HepG2 (cell line): ENCODE measurements around the gene SCGB1D1. TPM values are rescaled to one million over a fixed set of nuclear protein-coding genes. Genes with fewer than 3 reads are reported as not detected.

ENCODE experiments used
- ATAC-seq: fragments of 200-7000 bp; cut with Tn5 transposase; 3 replicates; pipeline ENCODE4 v1.9.1; 2020; ENCODE audit warnings: mild to moderate bottlenecking, moderate library complexity
- BruUV-seq: library from RNA; stranded (reverse); fragments of 400-500 nt; replicated peaks from 2 replicates; lab custom pipeline; 2021; lab: Mats Ljungman, UMichigan
- CTCF ChIA-PET: fragments of 300-600 bp; formaldehyde crosslinking; extraction: SDS; loops from one replicate; lab custom pipeline; 2021; ENCODE audit warnings: low total read pairs, inconsistent platforms, low intra/inter-chr PET ratio; lab: Yijun Ruan, JAX
- POLR2A ChIA-PET: fragments of 350-600 bp; sonication (Branson Sonifier 250); formaldehyde crosslinking; loops from one replicate; lab custom pipeline; 2020; ENCODE audit warnings: antibody characterized with exemption, inconsistent platforms; lab: Yijun Ruan, JAX
- DNase-seq: peaks from one replicate; pipeline ENCODE4 v3.0.0-alpha.2; 2015; ENCODE audit warnings: low spot score
- FAIRE-seq: peaks from 3 replicates; lab custom pipeline; 2011; peaks lifted over from hg19 to GRCh38; lab: Jason Lieb, UNC
- H2AFZ ChIP-seq: one replicate; pipeline ENCODE4 v1.6.1; 2011; ENCODE audit warnings: low read length, inconsistent platforms
- H3K27ac ChIP-seq: fragments of 300-600 bp; 3 replicates; pipeline ENCODE4 v1.8.0; 2011; ENCODE audit warnings: mixed run types, mild to moderate bottlenecking, mixed read lengths, low read length, inconsistent platforms; ENCODE audit not compliant: insufficient read depth; ENCODE audit errors: extremely low read length
- H3K27me3 ChIP-seq, 2 experiments: fragments of 200-600 bp in 1 of 2; 2 replicates in 1 of 2; 3 replicates in 1 of 2; pipeline versions ENCODE4 v1.6.0 to v1.8.0; 2011; ENCODE audit warnings: low read length in 2 of 2, mild to moderate bottlenecking in 2 of 2, moderate library complexity in 2 of 2, inconsistent platforms in 1 of 2; ENCODE audit not compliant: insufficient read depth in 2 of 2, control insufficient read depth in 1 of 2
- H3K36me3 ChIP-seq, 2 experiments: fragments of 200-600 bp in 1 of 2; replicated peaks in 1 of 2; 2 replicates in 1 of 2; 3 replicates in 1 of 2; pipeline versions ENCODE4 v1.5.1 to v1.8.0; 2011; ENCODE audit warnings: low read length in 2 of 2, inconsistent platforms in 1 of 2; ENCODE audit not compliant: insufficient read depth in 2 of 2, control insufficient read depth in 1 of 2
- H3K4me1 ChIP-seq: 2 replicates; pipeline ENCODE4 v1.5.1; 2012; ENCODE audit warnings: low read length, inconsistent platforms; ENCODE audit not compliant: insufficient read depth
- H3K4me2 ChIP-seq: 2 replicates; pipeline ENCODE4 v1.6.0; 2011; ENCODE audit warnings: low read depth, low read length, inconsistent platforms
- H3K4me3 ChIP-seq, 3 experiments: fragments of 200-600 bp in 1 of 3; sonication (generic), shearing (Covaris generic) in 1 of 3; replicated peaks in 1 of 3; 2 replicates each; pipeline ENCODE4 v1.5.1; 2011 to 2016; ENCODE audit warnings: low read length in 3 of 3, inconsistent platforms in 2 of 3, low read depth in 2 of 3, mild to moderate bottlenecking in 2 of 3, control low read depth in 1 of 3, mixed read lengths in 1 of 3; ENCODE audit not compliant: insufficient read depth in 1 of 3
- H3K79me2 ChIP-seq: one replicate; pipeline ENCODE4 v1.6.1; 2011; ENCODE audit warnings: low read length, inconsistent platforms; ENCODE audit not compliant: insufficient read depth
- H3K9ac ChIP-seq: 2 replicates; pipeline ENCODE4 v1.6.0; 2011; ENCODE audit warnings: mild to moderate bottlenecking, low read depth, low read length, inconsistent platforms; ENCODE audit not compliant: insufficient read depth
- H3K9me3 ChIP-seq: 2 replicates; pipeline ENCODE4 v1.5.1; 2012; ENCODE audit warnings: mild to moderate bottlenecking, low read length
- H4K20me1 ChIP-seq: 2 replicates; pipeline ENCODE4 v1.6.0; 2011; ENCODE audit warnings: inconsistent platforms, mild to moderate bottlenecking, low read length, moderate library complexity; ENCODE audit not compliant: insufficient read depth
- BRD4 ChIP-seq: sonication (generic); formaldehyde crosslinking; IDR thresholded peaks from 2 replicates; pipeline ENCODE4 v1.4.0; 2020; ENCODE audit warnings: missing genetic modification reagents
- EHMT2 ChIP-seq: fragments of 200-600 bp; sonication (generic); IDR thresholded peaks from 2 replicates; pipeline ENCODE4 v1.7.0; 2017; ENCODE audit warnings: antibody characterized with exemption, low read depth, low read length, borderline replicate concordance
- GABPB1 ChIP-seq: IDR thresholded peaks from 2 replicates; pipeline ENCODE4 v1.6.1; 2016; ENCODE audit warnings: mild to moderate bottlenecking, missing genetic modification reagents, moderate library complexity, missing compliant biosample characterization
- GATAD1 ChIP-seq: IDR thresholded peaks from 2 replicates; pipeline ENCODE4 v1.6.1; 2016; ENCODE audit warnings: missing genetic modification reagents, missing compliant biosample characterization
- KDM6A ChIP-seq: IDR thresholded peaks from 2 replicates; pipeline ENCODE4 v1.6.1; 2016; ENCODE audit warnings: low read depth
- LBX2 ChIP-seq: sonication (generic); formaldehyde crosslinking; IDR thresholded peaks from 2 replicates; pipeline ENCODE4 v1.5.0; 2020; ENCODE audit warnings: missing genetic modification reagents, mild to moderate bottlenecking, borderline replicate concordance
- NFKBIZ ChIP-seq: IDR thresholded peaks from 2 replicates; pipeline ENCODE4 v1.6.1; 2018; ENCODE audit warnings: missing genetic modification reagents, missing compliant biosample characterization
- RBM22 ChIP-seq: fragments of 200-400 bp; formaldehyde crosslinking; optimal IDR thresholded peaks from 2 replicates; pipeline ENCODE3; 2017; ENCODE audit warnings: mild to moderate bottlenecking, low read length, moderate library complexity
- TOE1 ChIP-seq: sonication (generic); formaldehyde crosslinking; IDR thresholded peaks from 2 replicates; pipeline ENCODE4 v1.4.0; 2020; ENCODE audit warnings: mild to moderate bottlenecking, missing genetic modification reagents
- XBP1 ChIP-seq: sonication (generic); formaldehyde crosslinking; IDR thresholded peaks from 2 replicates; pipeline ENCODE4 v1.5.0; 2020; ENCODE audit warnings: missing genetic modification reagents
- ZNF678 ChIP-seq: sonication (generic); formaldehyde crosslinking; IDR thresholded peaks from 2 replicates; pipeline ENCODE4 v1.4.0; 2020; ENCODE audit warnings: mild to moderate bottlenecking, missing genetic modification reagents
- WGBS: methylation state at CpG from one replicate; pipeline ENCODE4 v1.1.6; 2017; ENCODE audit warnings: low lambda C conversion rate; 5-methylcytosine and 5-hydroxymethylcytosine counted together
- in situ Hi-C: cut with HindIII; loops from 2 replicates; pipeline ENCODE4 v1.10.0; 2017; ENCODE audit warnings: low pct_unique_long_range_greater_than_20kb; ENCODE audit not compliant: extremely low pct_ligation_motif_present
- intact Hi-C: fragments of 100-400 bp; cut with micrococcal nuclease; formaldehyde crosslinking; loops from one replicate; pipeline ENCODE4 v1.10.0; 2022; ENCODE audit not compliant: unreplicated experiment
- polyA plus RNA-seq, 8 experiments: library from polyadenylated mRNA; depleted of rRNA in 3 of 8; stranded (reverse) in 7 of 8; unstranded in 1 of 8; fragments of >200 nt; fragmentation: Illumina TruSeq in 4 of 8; extraction: Trizol in 4 of 8; gene quantifications; 2 replicates each; pipeline versions ENCODE4 v1.2.1 to v1.2.3, GENCODE V29; 2011 to 2016; ENCODE audit warnings: low read depth in 4 of 8, missing spikeins in 1 of 8, mixed read lengths in 1 of 8; ENCODE audit not compliant: insufficient read depth in 1 of 8
- total RNA-seq, 5 experiments: library from RNA; depleted of rRNA; stranded (reverse); fragments of >200 nt; fragmentation: Illumina TruSeq; extraction: Trizol; gene quantifications; 2 replicates each; pipeline ENCODE4 v1.2.3, GENCODE V29; 2016; ENCODE audit warnings: low read depth in 1 of 5

The SCGB1D1 gene
- total and polyA plus RNA-seq, 2 of the 13 experiments (the other 11 are each of a cell fraction or from before 2014, with no cell fraction given): not detected

GRCh38 chr11:62148271-62148980 is 41.6 kb upstream of the SCGB1D1 start:
- no peaks in the 10 kb centered on the region for H3K79me2 ChIP-seq
- H3K27me3 ChIP-seq: no peaks in the 10 kb centered on the region
- ChIA-PET CTCF (no interaction called here), POLR2A (no interaction called here)
- no peak overlapping the region for H3K4me2 ChIP-seq
- intact Hi-C loops: no loop called here
- FAIRE-seq: no peak
- ATAC-seq: no peak
- no peaks in the 10 kb centered on the region for H3K4me1 ChIP-seq
- 96% methylated on average over 10 of the region's 10 CpGs for WGBS
- no peak overlapping the region for H3K27ac ChIP-seq
- no peak overlapping the region for H3K4me3 ChIP-seq
- H3K9me3 ChIP-seq: no peaks in the 10 kb centered on the region
- no peak overlapping the region for H3K9ac ChIP-seq
- H2AFZ ChIP-seq: no peak overlapping the region
- DNase-seq: no peak
- BruUV-seq: no TSS peak
- no peaks in the 10 kb centered on the region for H4K20me1 ChIP-seq
- in situ Hi-C loops: no loop called here
- TF ChIP-seq XBP1 (CRISPR knock-in tag) (no peak), BRD4 (no peak), GABPB1 (no peak), RBM22 (no peak), ZNF678 (CRISPR knock-in tag) (no peak), EHMT2 (no peak), TOE1 (CRISPR knock-in tag) (no peak), KDM6A (CRISPR knock-in tag) (no peak), LBX2 (no peak), NFKBIZ (CRISPR knock-in tag) (no peak), GATAD1 (CRISPR knock-in tag) (no peak)
- peaks cover 50 to 71% of the 10 kb centered on the region in 2 experiments for H3K36me3 ChIP-seq
